ENCODE data around the gene HARBI1. TPM values are rescaled to one million over a fixed set of nuclear protein-coding genes. Genes with fewer than 3 reads are reported as not detected.
"Not testable (repeated sequence)": the region's sequence is repeated elsewhere in the genome, so short reads cannot be mapped to it uniquely, and the experiment has no call there.

Gene HARBI1
- total and polyA plus RNA-seq, 7 experiments from 2014 or later = 2.9 to 18.1 (median 7.5) TPM

GRCh38 chr11:46583513-46583912, 33.5 kb downstream of the HARBI1 start:
- CTCF ChIA-PET; H3K27ac Mint-ChIP-seq; H3K4me3 Mint-ChIP-seq; H3K36me3 ChIP-seq (ENCODE audit: control insufficient read depth in 2 of 3, insufficient read depth in 3 of 3, low read length in 3 of 3); H3K4me3 ChIP-seq (ENCODE audit: low read length); H3K27me3 ChIP-seq (ENCODE audit: control insufficient read depth in 2 of 2, insufficient read depth in 2 of 2, low read length in 2 of 2); H3K27me3 Mint-ChIP-seq; H3K9me3 Mint-ChIP-seq; ATAC-seq; DNase-seq; H3K27ac ChIP-seq (ENCODE audit: low read depth, low read length); intact Hi-C loops (cut with micrococcal nuclease); H3K9me3 ChIP-seq (ENCODE audit: control insufficient read depth in 2 of 3, low read length in 3 of 3); POLR2A ChIA-PET; H3K4me1 ChIP-seq (ENCODE audit: control insufficient read depth in 2 of 2, insufficient read depth in 2 of 2, low read length in 2 of 2): not testable (repeated sequence)
- Mint-ChIP-seq H3K4me1 (peaks cover 12 to 50% (median 47%) of the 10 kb centered on the region in 7 donors), H3K36me3 (peaks cover 0 to 35% (median 20%) of the 10 kb centered on the region in 5 donors)

GRCh38 chr11:46582588-46582987, 34.4 kb downstream of the HARBI1 start:
- intact Hi-C loops (cut with micrococcal nuclease) = no loop called here
- no peak for ATAC-seq
- Histone ChIP-seq H3K9me3 (ENCODE audit: control insufficient read depth in 2 of 3, low read length in 3 of 3) (no peaks in the 10 kb centered on the region), H3K27ac (ENCODE audit: low read depth, low read length) (no peak overlapping the region), H3K4me3 (ENCODE audit: low read length) (no peak overlapping the region), H3K36me3 (ENCODE audit: control insufficient read depth in 2 of 3, insufficient read depth in 3 of 3, low read length in 3 of 3) (no peaks in the 10 kb centered on the region), H3K4me1 (ENCODE audit: control insufficient read depth in 2 of 2, insufficient read depth in 2 of 2, low read length in 2 of 2) (peaks cover 0 to 3% of the 10 kb centered on the region in 2 donors), H3K27me3 (ENCODE audit: control insufficient read depth in 2 of 2, insufficient read depth in 2 of 2, low read length in 2 of 2) (no peaks in the 10 kb centered on the region)
- Mint-ChIP-seq H3K27ac (peak overlapping the region in 2 of 9 donors; percentile 48 to 64), H3K27me3 (no peaks in the 10 kb centered on the region), H3K9me3 (peaks cover 0 to 4% (median 0%) of the 10 kb centered on the region in 11 donors), H3K36me3 (peaks cover 0 to 31% (median 19%) of the 10 kb centered on the region in 5 donors), H3K4me3 (peak overlapping the region in 1 of 10 donors; percentile 32), H3K4me1 (peaks cover 7 to 47% (median 41%) of the 10 kb centered on the region in 7 donors)
- ChIA-PET POLR2A (no interaction called here), CTCF (interaction anchor here (0.7 kb wide), 1 partner anchor 11 kb away, joined by 3 read pairs; the partner anchor contains the start of gene AMBRA1)
- DNase-seq = no peak

GRCh38 chr11:46577058-46577457, 40.0 kb downstream of the HARBI1 start:
- Histone ChIP-seq H3K4me3 (ENCODE audit: low read length) (no peak overlapping the region), H3K4me1 (ENCODE audit: control insufficient read depth in 2 of 2, insufficient read depth in 2 of 2, low read length in 2 of 2) (no peaks in the 10 kb centered on the region), H3K36me3 (ENCODE audit: control insufficient read depth in 2 of 3, insufficient read depth in 3 of 3, low read length in 3 of 3) (peaks cover 0 to 6% (median 0%) of the 10 kb centered on the region in 3 experiments), H3K27ac (ENCODE audit: low read depth, low read length) (no peak overlapping the region), H3K9me3 (ENCODE audit: control insufficient read depth in 2 of 3, low read length in 3 of 3) (no peaks in the 10 kb centered on the region), H3K27me3 (ENCODE audit: control insufficient read depth in 2 of 2, insufficient read depth in 2 of 2, low read length in 2 of 2) (no peaks in the 10 kb centered on the region)
- ATAC-seq = no peak
- Mint-ChIP-seq H3K27me3 (no peaks in the 10 kb centered on the region), H3K4me3 (no peak overlapping the region), H3K27ac (no peak overlapping the region), H3K36me3 (peaks cover 0 to 29% (median 25%) of the 10 kb centered on the region in 5 donors), H3K9me3 (peaks cover 0 to 7% (median 0%) of the 10 kb centered on the region in 11 donors), H3K4me1 (peaks cover 22 to 56% (median 38%) of the 10 kb centered on the region in 7 donors)
- no peak for DNase-seq
- ChIA-PET POLR2A (no interaction called here), CTCF (no interaction called here)
- intact Hi-C loops (cut with micrococcal nuclease) = no loop called here

DNA sequence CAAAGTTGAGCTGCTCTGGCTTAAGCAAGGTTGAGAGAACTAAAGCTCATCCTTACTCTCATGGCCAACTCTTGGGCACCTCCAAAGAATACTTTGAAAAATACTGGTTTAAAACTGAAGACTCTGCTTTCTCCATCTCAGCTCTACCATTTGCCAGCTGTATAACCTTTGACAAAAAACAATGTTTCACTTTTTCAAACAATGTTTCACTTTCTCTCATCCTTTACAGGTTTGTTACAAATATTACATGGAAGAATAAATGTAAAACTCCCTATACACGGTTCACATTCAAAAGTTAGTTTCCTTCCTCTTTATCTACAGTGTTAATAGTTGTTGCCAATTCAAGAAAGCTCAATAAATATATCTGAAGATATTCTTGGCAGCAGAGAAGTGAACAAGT, 42.4 kb downstream of the HARBI1 start:
- ATAC-seq = no peak
- Mint-ChIP-seq H3K36me3 (peaks cover 0 to 26% (median 16%) of the 10 kb centered on the region in 5 donors), H3K4me3 (no peak overlapping the region), H3K27me3 (no peaks in the 10 kb centered on the region), H3K4me1 (peaks cover 26 to 56% (median 35%) of the 10 kb centered on the region in 7 donors), H3K9me3 (peaks cover 0 to 7% (median 0%) of the 10 kb centered on the region in 11 donors), H3K27ac (peak overlapping the region in 3 of 9 donors; percentile 37 to 43 (median 41))
- H3K27ac ChIP-seq (ENCODE audit: low read depth, low read length) = no peak overlapping the region
- no peak for DNase-seq
- intact Hi-C loops (cut with micrococcal nuclease) = no loop called here
- no peak overlapping the region for H3K4me3 ChIP-seq (ENCODE audit: low read length)
- no peaks in the 10 kb centered on the region for H3K9me3 ChIP-seq (ENCODE audit: control insufficient read depth in 2 of 3, low read length in 3 of 3)
- peaks cover 0 to 6% (median 0%) of the 10 kb centered on the region in 3 experiments for H3K36me3 ChIP-seq (ENCODE audit: control insufficient read depth in 2 of 3, insufficient read depth in 3 of 3, low read length in 3 of 3)
- H3K27me3 ChIP-seq (ENCODE audit: control insufficient read depth in 2 of 2, insufficient read depth in 2 of 2, low read length in 2 of 2) = no peaks in the 10 kb centered on the region
- POLR2A ChIA-PET = interaction anchor here (0.7 kb wide), 1 partner anchor 13 kb away, joined by 3 read pairs; no protein-coding TSS in a partner anchor
- H3K4me1 ChIP-seq (ENCODE audit: control insufficient read depth in 2 of 2, insufficient read depth in 2 of 2, low read length in 2 of 2) = peaks cover 0 to 7% of the 10 kb centered on the region in 2 donors
- CTCF ChIA-PET = no interaction called here

- Mint-ChIP-seq H3K36me3 (peaks cover 0 to 17% (median 10%) of the 10 kb centered on the region in 5 donors), H3K27ac (peak overlapping the region in 2 of 9 donors; percentile 53 to 72), H3K27me3 (no peaks in the 10 kb centered on the region), H3K9me3 (peaks cover 0 to 7% (median 0%) of the 10 kb centered on the region in 11 donors), H3K4me1 (peaks cover 7 to 38% (median 27%) of the 10 kb centered on the region in 7 donors), H3K4me3 (no peak overlapping the region)
- Histone ChIP-seq H3K27me3 (ENCODE audit: control insufficient read depth in 2 of 2, insufficient read depth in 2 of 2, low read length in 2 of 2) (no peaks in the 10 kb centered on the region), H3K9me3 (ENCODE audit: control insufficient read depth in 2 of 3, low read length in 3 of 3) (no peaks in the 10 kb centered on the region), H3K4me3 (ENCODE audit: low read length) (no peak overlapping the region), H3K27ac (ENCODE audit: low read depth, low read length) (no peak overlapping the region), H3K36me3 (ENCODE audit: control insufficient read depth in 2 of 3, insufficient read depth in 3 of 3, low read length in 3 of 3) (peaks cover 0 to 6% (median 0%) of the 10 kb centered on the region in 3 experiments), H3K4me1 (ENCODE audit: control insufficient read depth in 2 of 2, insufficient read depth in 2 of 2, low read length in 2 of 2) (peaks cover 0 to 7% of the 10 kb centered on the region in 2 donors)
- CTCF ChIA-PET = interaction anchor here (0.8 kb wide), 1 partner anchor 32 kb away, joined by 3 read pairs; no protein-coding TSS in a partner anchor
- intact Hi-C loops (cut with micrococcal nuclease) = no loop called here
- POLR2A ChIA-PET = interaction anchor here (0.7 kb wide), 1 partner anchor 21 kb away, joined by 4 read pairs; no protein-coding TSS in a partner anchor
- no peak for ATAC-seq
- no peak for DNase-seq
These were observed 46.1 kb downstream of the HARBI1 start for GRCh38 chr11:46570790-46571398.

DNA sequence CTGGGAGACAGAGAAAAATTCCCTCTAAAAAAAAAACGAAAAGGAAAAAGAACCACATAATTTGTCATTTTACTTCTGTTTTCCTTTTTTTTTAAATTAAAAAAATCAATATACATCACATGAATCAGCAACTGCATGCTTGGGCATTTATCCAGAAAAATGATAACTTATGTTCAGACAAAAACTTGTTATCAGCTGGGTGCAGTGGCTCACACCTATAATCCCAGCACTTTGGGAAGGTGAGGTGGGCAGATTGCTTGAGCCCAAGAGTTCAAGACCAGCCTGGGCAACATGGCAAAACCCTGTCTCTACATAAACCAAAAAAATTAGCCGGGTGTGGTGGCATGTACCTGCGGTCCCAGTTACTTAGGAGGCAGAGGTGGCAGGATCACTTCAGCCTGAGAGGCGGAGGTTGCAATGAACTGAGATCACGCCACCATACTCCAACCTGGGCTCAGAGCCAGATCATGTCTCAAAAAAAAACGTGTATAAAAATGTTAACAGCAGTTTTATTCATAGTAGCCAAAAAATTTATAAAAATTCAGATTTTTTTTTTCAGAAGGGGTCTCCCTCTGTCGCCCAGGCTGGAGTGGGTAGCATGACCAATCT, 51.7 kb downstream of the HARBI1 start:
- Histone ChIP-seq H3K27me3 (ENCODE audit: control insufficient read depth in 2 of 2, insufficient read depth in 2 of 2, low read length in 2 of 2) (no peaks in the 10 kb centered on the region), H3K9me3 (ENCODE audit: control insufficient read depth in 2 of 3, low read length in 3 of 3) (no peaks in the 10 kb centered on the region), H3K27ac (ENCODE audit: low read depth, low read length) (no peak overlapping the region), H3K36me3 (ENCODE audit: control insufficient read depth in 2 of 3, insufficient read depth in 3 of 3, low read length in 3 of 3) (no peaks in the 10 kb centered on the region), H3K4me3 (ENCODE audit: low read length) (no peak overlapping the region), H3K4me1 (ENCODE audit: control insufficient read depth in 2 of 2, insufficient read depth in 2 of 2, low read length in 2 of 2) (peaks cover 2 to 11% of the 10 kb centered on the region in 2 donors)
- ChIA-PET CTCF (no interaction called here), POLR2A (no interaction called here)
- Mint-ChIP-seq H3K4me1 (peaks cover 14 to 50% (median 35%) of the 10 kb centered on the region in 7 donors), H3K9me3 (no peaks in the 10 kb centered on the region), H3K27me3 (no peaks in the 10 kb centered on the region), H3K36me3 (peaks cover 0 to 1% (median 0%) of the 10 kb centered on the region in 5 donors), H3K27ac (peak overlapping the region in 1 of 9 donors; percentile 14), H3K4me3 (no peak overlapping the region)
- ATAC-seq (no peak), DNase-seq (no peak)
- intact Hi-C loops (cut with micrococcal nuclease) = no loop called here
